HG02973 (cell line): Measurements from ENCODE around the gene CNIH1.
A peak's percentile ranks its signal among the peaks of the same experiment; 100 is the strongest.
"Not testable (repeated sequence)": the region's sequence is repeated elsewhere in the genome, so short reads cannot be mapped to it uniquely, and the experiment has no call there.

Experiments
- ATAC-seq: cut with Tn5 transposase; IDR thresholded peaks from one replicate; pipeline ENCODE4 v1.9.1; 2021; ENCODE audit warnings: moderate library complexity; ENCODE audit not compliant: unreplicated experiment

CNIH1 gene

GRCh38 chr14:54470701-54471100, 29.5 kb upstream of the CNIH1 start:
- no peak for ATAC-seq

DNA sequence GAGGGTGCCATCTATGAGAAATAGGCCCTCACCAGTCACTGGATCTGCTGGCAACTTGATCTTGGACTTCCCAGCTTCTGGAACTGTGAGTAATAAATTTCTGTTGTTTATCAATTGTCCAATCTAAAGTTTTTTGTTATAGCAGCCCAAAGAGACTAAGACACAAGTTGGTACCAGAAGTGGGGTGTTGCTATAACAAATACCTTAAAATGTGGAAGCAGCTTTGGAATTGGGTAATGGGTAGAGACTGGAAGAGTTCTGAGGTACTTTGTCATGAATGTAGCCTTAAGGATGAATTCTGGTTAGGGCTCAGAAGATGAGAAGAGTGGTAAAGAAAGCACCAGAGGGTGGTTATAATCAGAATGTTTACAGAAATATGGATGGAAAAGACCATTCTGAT, 26.1 kb upstream of the CNIH1 start:
- no peak for ATAC-seq

DNA sequence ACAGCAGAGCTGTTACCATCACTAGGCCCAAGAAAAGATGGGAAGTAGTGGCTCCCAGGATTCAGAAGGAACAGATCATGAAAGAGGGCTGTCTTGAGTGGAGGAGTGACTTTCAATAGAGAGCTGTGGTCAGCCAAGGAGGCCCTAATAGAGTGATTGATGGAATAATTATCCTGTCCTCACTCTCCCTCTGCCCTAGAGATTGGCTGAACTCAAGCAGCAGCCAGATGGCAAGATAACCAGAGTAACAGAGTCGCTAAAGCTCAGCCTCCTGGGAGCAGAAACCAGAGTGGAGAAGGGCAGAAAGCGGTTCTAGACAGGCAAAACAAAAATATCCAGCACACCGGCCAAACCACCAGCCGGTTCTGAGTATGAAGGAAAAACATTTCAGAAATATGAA, 24.5 kb upstream of the CNIH1 start:
- no peak for ATAC-seq

GRCh38 chr14:54462048-54462447, 20.9 kb upstream of the CNIH1 start:
- no peak for ATAC-seq

- ATAC-seq: no peak
These were observed 17.9 kb upstream of the CNIH1 start for GRCh38 chr14:54459106-54459505.

DNA sequence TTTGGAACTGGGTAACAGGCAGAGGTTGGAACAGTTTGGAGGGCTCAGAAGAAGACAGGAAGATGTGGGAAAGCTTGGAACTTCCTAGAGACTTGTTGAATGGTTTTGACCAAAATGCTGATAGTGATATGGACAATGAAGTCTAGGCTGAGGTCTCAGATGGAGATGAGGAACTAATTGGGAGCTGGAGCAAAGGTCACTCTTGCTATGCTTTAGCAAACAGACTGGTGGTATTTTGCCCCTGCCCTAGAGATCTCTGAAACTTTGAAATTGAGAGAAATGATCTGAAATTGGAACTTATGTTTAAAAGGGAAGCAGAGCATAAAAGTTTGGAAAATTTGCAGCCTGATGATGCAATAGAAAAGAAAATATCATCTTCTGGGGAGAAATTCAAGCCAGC, 17.4 kb upstream of the CNIH1 start:
- not testable (repeated sequence) for ATAC-seq

- ATAC-seq: no peak
These were observed 16.4 kb upstream of the CNIH1 start for GRCh38 chr14:54457609-54457996.

DNA sequence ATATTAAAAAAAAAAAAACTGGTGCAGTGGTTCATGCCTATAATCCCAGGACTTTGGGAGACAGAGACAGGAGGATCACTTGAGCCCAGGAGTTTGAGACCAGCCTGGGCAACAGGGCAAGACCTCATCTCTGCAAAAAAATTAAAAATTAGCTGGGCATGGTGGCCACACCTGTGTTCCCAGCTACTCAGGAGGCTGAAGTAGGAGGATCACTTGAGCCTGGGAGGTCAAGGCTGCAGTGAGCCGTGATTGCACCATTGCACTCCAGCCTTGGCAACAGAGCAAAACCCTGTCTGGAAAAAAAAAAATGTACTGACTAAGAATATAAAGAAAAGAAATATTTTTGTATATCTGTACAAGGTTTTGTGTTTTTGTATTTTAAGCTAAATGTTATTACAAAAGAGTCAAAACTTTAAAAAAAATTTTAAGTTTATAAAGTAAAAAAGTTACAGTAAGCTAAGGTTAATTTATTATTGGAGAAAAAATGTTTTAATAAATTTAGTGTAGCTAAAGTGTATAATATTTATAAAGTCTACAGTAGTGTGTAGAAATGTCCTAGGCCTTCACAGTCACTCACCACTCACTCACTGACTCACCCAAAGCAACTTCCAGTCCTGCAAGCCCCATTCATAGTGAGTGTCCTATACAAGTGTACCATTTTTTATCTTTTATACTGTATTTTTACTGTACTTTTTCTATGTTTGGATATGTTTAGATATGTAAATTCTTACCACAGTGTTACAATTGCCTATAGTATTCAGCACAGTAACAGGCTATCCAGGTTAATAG, 15.8 kb upstream of the CNIH1 start:
- not testable (repeated sequence) for ATAC-seq

- ATAC-seq: no peak
These were observed 14.2 kb upstream of the CNIH1 start for GRCh38 chr14:54455363-54455762.

DNA sequence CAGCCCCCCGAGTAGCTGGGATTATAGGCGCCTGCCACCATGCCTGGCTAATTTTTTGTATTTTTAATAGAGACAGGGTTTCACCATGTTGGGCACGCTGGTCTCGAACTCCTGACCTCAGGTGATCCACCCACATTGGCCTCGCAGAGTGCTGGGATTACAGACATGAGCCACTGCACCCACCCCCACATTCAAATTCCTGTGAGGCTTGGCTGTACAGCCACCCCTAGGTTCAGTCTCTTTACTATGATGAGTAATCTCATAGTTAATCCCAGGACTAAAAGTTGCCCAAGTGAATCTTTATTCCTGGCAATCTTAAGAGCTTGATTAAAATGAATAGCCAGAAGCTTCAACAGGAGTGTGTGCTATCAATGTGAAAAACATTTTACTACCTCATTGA, 12.8 kb upstream of the CNIH1 start:
- not testable (repeated sequence) for ATAC-seq

DNA sequence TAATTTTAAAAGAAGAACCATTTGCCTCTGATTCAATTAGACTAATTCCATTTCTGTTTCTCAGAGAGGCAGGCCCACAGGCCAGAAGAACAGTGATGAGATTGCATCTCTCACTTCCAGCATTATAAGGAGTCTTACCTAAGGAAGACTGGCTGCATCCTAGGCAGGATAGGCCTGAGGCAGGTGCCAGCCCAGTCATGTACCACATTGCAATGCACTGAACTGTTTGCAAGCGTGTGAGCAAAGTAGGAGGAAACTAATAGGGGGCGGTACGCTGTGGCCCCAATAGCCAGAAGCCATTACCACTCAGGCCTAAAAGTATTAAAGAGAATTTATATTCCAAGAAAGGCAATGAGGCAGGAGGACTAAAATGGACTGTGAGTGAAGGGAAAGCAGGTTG, 12.1 kb upstream of the CNIH1 start:
- no peak for ATAC-seq

DNA sequence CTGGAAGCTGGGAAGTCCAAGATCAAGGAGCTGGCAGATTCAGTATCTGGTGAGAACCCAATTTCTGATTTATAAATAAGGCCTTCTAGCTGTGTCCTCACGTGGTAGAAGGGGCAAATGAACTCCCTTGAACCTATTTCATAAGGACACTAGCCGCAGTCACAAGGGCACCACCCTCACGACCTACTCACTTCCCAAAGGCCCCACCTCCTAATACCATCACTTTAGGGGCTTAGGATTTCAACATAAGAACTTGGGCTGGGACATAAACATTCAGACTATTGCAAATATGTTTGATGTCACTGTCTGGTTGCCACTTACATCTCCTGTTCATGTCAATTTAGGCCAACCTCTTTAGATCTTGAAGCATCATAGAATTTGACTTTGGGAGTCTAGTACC, 10.8 kb upstream of the CNIH1 start:
- ATAC-seq: no peak

DNA sequence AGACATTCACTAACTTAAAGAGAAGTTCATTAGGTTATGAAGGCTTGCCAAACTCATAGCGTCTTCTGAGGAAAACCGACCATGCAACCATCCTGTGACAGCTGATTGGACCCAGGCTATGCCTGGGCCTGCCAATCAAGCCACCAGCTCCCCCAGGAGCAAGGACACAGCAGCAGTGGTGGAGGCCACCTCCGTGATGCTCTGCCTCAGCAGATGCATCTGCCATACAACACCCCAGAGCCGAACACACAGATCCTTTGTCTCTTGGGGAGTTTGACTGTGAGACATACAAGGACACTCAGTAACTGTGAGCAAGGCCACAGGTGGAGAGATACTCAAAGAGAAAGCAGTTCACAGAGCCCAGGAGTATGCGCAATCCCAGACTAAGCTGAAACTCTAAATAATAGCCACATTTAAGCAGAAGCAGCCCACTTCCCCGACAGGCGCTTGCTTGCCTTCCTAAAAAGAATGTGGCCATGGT, 10.0 kb upstream of the CNIH1 start:
- no peak for ATAC-seq

GRCh38 chr14:54450535-54450934, 9.4 kb upstream of the CNIH1 start:
- ATAC-seq: peak; percentile 75

DNA sequence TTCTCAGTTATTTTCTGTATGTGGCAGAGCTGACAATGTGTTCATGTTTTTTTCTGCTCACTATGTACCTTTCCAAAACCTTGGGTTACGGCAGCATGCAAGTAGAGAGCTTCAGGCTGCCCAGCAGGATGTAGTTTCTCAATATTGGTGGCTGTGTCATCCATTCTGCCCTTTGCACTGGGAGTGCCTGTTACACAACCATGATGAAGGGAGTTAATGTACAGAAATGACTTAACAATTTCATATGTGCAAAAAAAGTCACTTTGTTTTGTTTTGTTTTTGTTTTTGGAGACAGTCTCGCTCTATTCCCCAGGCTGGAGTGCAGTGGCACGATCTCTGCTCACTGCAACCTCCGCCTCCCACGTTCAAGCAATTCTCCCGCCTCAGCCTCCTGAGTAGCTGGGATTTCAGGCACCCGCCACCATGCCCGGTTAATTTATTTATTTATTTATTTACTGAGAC, 6.1 kb upstream of the CNIH1 start:
- ATAC-seq: no peak

DNA sequence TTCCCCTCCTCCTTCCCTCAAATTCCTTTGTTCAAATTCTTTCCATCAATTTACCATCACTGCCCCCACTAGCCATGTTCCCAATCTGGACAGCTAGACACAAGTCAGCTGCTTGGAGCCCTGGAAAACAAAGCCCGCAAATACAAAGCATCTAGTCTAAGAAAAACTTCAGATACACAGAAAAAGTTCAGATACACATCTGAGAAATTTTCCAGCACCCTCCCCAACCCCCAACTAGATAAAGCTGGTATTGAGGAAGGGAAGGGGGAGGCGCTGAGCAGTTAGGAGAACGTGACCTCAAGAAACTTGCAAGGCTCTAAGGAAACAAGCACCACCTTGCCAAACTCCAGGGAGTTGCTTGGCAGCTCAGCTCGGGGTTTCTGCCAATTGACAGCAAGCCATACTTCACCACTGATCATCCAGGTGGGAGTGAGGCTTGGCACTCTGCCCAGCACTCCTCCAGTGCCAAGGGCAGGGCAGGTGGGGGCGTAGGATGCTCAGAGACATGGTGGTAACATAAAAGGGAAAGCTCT, 5.1 kb upstream of the CNIH1 start:
- no peak for ATAC-seq

- ATAC-seq: no peak
These were observed 3.5 kb upstream of the CNIH1 start for GRCh38 chr14:54444681-54445080.

DNA sequence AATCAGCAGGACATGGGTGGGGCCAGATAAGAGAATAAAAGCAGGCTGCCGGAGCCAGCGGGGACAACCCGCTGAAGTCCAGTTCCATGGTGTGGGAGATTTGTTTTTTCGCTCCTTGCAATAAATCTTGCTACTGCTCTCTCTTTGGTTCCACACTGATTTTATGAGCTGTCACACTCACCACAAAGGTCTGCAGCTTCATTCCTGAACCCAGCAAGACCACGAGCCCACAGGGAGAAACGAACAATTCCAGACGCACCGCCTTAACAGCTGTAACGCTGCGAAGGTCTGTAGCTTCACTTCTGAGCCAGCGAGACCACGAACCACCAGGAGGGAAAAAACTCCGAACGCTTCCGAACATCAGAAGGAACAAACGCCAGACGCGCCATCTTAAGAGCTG, 2.8 kb upstream of the CNIH1 start:
- no peak for ATAC-seq

- not testable (repeated sequence) for ATAC-seq
These were observed 1.8 kb upstream of the CNIH1 start for GRCh38 chr14:54442961-54443360.

GRCh38 chr14:54440476-54440872, 700 bp downstream of the CNIH1 start:
- no peak for ATAC-seq

DNA sequence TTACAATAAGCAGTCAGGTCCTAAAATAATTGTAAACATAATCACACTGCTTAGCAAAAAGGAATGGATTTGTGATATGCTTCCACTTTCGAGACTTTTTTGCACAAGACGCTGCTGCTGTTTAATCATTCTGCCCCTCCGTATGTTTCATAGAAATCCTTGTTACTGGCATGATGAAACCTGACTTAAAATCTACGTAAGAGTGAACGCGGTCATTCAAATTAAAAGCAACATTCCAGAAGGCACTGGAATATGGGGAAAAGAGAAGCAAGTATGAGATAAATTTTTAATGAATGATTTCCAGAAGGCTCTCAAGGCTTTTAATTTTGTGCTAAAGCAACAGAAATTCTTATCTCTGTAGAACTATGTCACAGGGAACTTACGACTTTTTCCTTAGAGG, 1.1 kb downstream of the CNIH1 start:
- ATAC-seq: no peak

DNA sequence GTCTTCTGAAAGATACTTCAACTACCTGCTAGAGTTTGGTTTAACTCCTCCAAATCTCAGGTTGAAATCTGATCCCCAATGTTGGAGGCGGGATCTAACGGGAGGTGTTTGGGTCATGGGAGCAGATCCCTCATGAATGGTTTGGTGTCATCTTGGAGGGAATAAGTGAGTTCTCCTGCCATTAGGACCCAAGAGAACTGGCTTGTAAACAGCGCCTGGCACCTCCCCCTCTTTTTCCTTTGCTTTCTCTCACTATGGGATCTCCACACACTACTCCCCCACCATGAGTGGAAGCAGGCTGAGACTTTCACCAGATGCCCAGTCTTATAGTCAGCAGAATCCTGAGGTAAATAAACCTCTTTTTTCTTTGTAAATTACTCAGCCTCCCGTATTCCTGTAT, 2.5 kb downstream of the CNIH1 start:
- ATAC-seq: no peak

- not testable (repeated sequence) for ATAC-seq
These were observed 3.2 kb downstream of the CNIH1 start for GRCh38 chr14:54437954-54438353.
